PFSK-1 (cell line): ENCODE data around the gene NTM.

Experiments
- POLR2AphosphoS5 ChIP-seq: IDR thresholded peaks from 2 replicates; pipeline ENCODE4 v1.6.1; 2012; ENCODE audit warnings: low read depth, mild to moderate bottlenecking, control low read depth, low read length, moderate library complexity
- TAF1 ChIP-seq: IDR thresholded peaks from 2 replicates; pipeline ENCODE4 v1.6.1; 2012; ENCODE audit warnings: low read length, control low read depth, borderline replicate concordance; ENCODE audit not compliant: insufficient read depth

GRCh38 chr11:131688048-131688693 lies 317.8 kb downstream of the NTM start:
- TF ChIP-seq POLR2AphosphoS5 = no peak
- no peak for TF ChIP-seq TAF1
